ENCODE data around the gene AARS1. TPM values are rescaled to one million over a fixed set of nuclear protein-coding genes. Genes with fewer than 3 reads are reported as not detected.

Gene AARS1
- 161 and 257 TPM in 2 replicates for total RNA-seq

DNA sequence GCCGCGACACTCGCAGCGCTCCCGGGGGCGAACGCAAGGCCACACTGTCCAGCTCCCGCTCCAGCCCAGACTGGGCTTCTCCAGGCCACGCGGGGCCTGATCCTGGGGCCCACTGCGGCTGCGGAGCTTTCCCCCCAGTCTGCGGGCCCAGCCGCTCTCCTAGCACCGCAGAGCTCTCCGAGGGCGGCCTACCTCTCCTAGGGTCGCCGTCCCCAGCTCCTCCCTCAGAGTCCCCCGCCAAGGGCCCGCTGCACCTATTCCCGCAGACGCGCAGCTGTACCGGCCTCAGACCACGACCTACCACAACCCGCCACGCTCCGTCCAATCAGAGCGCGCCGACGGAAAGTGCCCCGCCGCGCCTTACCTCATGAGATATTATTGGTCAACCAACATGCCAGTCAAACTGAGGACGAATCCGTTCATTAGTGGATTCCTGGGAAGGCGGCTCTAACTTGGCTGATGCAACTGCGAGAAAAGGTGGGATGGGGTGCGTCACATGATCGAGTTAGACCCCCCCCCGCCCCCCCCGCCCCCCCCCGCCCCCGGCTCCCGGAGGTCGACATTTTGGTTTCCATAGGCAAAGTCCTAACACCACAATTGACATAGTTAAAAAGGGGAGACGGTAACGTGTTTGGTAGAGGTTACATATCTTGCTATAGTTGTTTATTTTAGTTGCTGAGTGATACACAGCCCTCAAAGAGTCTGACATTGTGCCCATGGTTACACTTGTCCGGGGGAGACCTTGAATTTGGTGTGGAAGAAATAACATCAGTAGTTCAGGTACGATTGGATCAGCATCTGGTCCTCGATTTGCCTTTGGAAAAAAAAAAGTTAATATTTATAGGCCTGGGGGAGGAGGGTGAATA lies at the start of gene AARS1:
Gene AARS1, minus strand, starts transcription at position 278 of the 866 bp plus-strand sequence. CDS start 6,743 bp downstream, outside the sequence.

DNA sequence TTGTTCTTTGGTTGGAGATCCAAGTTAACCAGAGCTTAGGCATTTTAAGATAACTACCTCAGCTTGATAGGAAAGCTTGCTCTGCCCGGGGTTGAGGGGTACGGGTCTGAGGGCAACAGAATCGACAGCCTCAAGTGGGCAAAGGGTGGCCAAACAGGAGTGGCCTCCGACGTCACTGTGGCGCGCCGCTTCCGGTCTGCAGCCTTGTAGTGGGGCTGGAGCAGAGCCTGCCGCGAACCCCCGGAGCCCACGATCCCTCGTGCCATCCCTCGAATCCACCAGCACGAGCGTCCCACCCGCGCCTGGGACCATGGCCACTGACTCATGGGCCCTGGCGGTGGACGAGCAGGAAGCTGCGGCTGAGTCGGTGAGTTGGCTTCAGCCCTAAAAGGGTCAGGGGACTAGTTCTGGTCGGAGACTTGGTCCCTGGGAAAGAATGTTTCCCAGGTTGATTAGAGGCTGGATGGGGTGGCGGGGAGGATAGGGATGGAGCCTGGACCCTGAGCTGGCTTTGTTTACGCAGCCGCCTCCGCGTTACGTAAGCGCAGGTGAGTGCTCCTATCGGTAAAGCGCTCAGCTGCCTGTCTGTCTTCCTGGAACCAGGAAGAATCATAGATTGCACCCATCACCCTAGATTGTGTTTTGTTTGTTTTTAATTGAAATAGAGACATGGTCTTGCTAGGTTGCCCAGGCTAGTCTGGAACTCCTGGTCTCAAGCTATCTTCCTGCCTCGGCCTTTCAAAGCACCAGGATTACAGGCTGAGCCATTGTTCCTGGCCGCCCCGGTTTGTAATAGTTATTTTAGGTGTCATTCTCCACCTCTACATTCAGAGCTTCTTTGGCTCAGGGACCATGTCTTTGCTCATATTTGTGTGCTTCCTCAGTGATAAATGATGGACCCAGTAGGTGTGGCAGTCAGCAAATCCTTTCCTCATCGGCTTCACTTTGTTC lies 10.0 kb upstream of the AARS1 start, which contains the start of gene DDX19B:
Gene DDX19B, plus strand, starts transcription at position 199 of the 951 bp plus-strand sequence. Its CDS starts 112 bp downstream, at position 311.

DNA sequence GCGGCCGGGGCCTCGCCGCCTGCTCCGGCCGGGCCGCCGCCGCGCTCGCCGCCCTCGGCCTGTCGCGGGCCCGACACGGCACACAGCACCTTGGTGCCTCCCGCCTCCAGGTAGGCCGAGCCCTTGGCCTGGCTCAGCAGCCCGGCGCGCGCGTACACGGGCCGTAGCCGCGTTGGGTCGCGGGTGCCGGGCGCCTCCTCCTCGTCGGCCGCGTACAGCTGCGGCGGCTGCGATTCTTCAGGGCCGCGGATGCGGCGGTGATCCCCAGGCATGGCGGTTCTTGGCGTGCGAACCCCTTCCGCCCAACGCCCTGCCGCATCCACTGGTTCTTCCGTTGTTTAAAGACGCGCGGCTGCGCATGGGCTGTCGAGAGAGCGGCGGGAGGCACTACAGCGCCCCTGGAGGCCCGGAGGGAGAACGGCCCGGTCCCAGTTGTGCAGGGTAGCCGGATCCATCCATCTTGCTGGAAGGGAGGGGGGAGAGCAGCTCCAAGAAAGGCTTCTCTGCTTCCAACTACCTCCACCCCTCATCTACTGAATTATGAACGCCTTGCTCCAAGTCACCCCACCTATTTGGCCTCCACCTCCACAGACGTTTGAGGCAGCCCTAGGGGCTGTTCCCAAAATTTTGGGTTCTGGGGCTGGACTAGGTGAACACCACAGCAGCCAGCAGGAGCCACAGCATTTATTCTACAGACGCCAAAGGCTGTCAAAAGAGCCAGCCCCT lies 37.5 kb downstream of the AARS1 start, which contains the start of gene EXOSC6:
Gene EXOSC6, minus strand, starts transcription at position 312 of the 726 bp plus-strand sequence. Its CDS starts 40 bp downstream, at position 272.

Small RNAs within 50 kb of the gene (small RNA-seq; reads per million reads assigned to genes)
- gene AC009060.2 (not detected), gene RN7SL279P (0.22 reads per million)

Other genes starting within 250 kb of the AARS1 start
- gene PDPR, start 175.2 kb downstream of the AARS1 start, total RNA-seq = 30.0 and 30.6 TPM in 2 replicates
- not detected in 2 replicates for gene CLEC18C, start 115.7 kb downstream of the AARS1 start, total RNA-seq
- gene EXOSC6, start 37.6 kb downstream of the AARS1 start, total RNA-seq = 24.4 and 43.0 TPM in 2 replicates
- gene DDX19B, start 9.7 kb upstream of the AARS1 start, total RNA-seq = 27.2 and 30.0 TPM in 2 replicates
- gene DDX19A, start 57.4 kb upstream of the AARS1 start, total RNA-seq = 43.6 and 49.5 TPM in 2 replicates
- 38.4 and 49.2 TPM in 2 replicates for gene ST3GAL2, start 149.6 kb upstream of the AARS1 start, total RNA-seq
- 9.7 and 10.3 TPM in 2 replicates for gene FCSK, start 165.1 kb upstream of the AARS1 start, total RNA-seq
- gene COG4, start 234.0 kb upstream of the AARS1 start, total RNA-seq = 64.4 and 97.0 TPM in 2 replicates
- 112 and 124 TPM in 2 replicates for gene SF3B3, start 234.3 kb upstream of the AARS1 start, total RNA-seq

All from hair follicle dermal papilla cell (primary cell).